Fibroblast of lung (primary cell): ENCODE results near the gene TPCN2. TPM values are rescaled to one million over a fixed set of nuclear protein-coding genes. Genes with fewer than 3 reads are reported as not detected.

Experiments used
- DNase-seq, 2 donors: peaks; one replicate each; pipeline versions ENCODE4 v3.0.0 to v3.0.0-alpha.2; 2010; ENCODE audit warnings: low read depth in 2 of 2
- H2AFZ ChIP-seq: 2 replicates; pipeline ENCODE4 v1.5.1; 2012; ENCODE audit warnings: low read length, control low read depth, inconsistent platforms
- H3K27ac ChIP-seq: 2 replicates; pipeline ENCODE4 v1.5.1; 2011; ENCODE audit warnings: low read length, control low read depth; ENCODE audit not compliant: insufficient read depth
- H3K27me3 ChIP-seq: 2 replicates; pipeline ENCODE4 v1.5.1; 2011; ENCODE audit warnings: mild to moderate bottlenecking, low read length; ENCODE audit not compliant: control insufficient read depth, insufficient read depth
- H3K36me3 ChIP-seq: 2 replicates; pipeline ENCODE4 v1.5.1; 2011; ENCODE audit warnings: low read length; ENCODE audit not compliant: control insufficient read depth, insufficient read depth
- H3K4me1 ChIP-seq: 2 replicates; pipeline ENCODE4 v1.5.1; 2011; ENCODE audit warnings: low read length; ENCODE audit not compliant: control insufficient read depth, insufficient read depth; ENCODE audit errors: extremely low read depth
- H3K4me2 ChIP-seq: 2 replicates; pipeline ENCODE4 v1.5.1; 2011; ENCODE audit warnings: low read length, control low read depth; ENCODE audit not compliant: insufficient read depth; ENCODE audit errors: extremely low read depth
- H3K4me3 ChIP-seq, 4 experiments: fragments of 200-600 bp in 1 of 4; sonication (generic) in 1 of 4; replicated peaks in 1 of 4; 2 replicates each; pipeline ENCODE4 v1.5.1; 2011 to 2016; ENCODE audit warnings: low read length in 4 of 4, low read depth in 3 of 4, mild to moderate bottlenecking in 3 of 4, control low read depth in 2 of 4, inconsistent platforms in 1 of 4, mixed read lengths in 1 of 4; ENCODE audit not compliant: insufficient read depth in 1 of 4; ENCODE audit errors: control extremely low read depth in 1 of 4
- H3K79me2 ChIP-seq: 2 replicates; pipeline ENCODE4 v1.5.1; 2012; ENCODE audit warnings: mild to moderate bottlenecking, low read length, inconsistent platforms; ENCODE audit not compliant: control insufficient read depth, insufficient read depth
- H3K9ac ChIP-seq: 2 replicates; pipeline ENCODE4 v1.5.1; 2011; ENCODE audit warnings: mild to moderate bottlenecking, low read length, control low read depth; ENCODE audit not compliant: insufficient read depth
- H3K9me3 ChIP-seq: 2 replicates; pipeline ENCODE4 v1.5.1; 2012; ENCODE audit warnings: low read depth, low read length; ENCODE audit not compliant: control insufficient read depth, insufficient read depth
- H4K20me1 ChIP-seq: 2 replicates; pipeline ENCODE4 v1.5.1; 2011; ENCODE audit warnings: low read length; ENCODE audit not compliant: control insufficient read depth, insufficient read depth; ENCODE audit errors: extremely low read depth
- CTCF ChIP-seq, 2 donors: IDR thresholded peaks in 1 of 2; conservative IDR thresholded peaks in 1 of 2; 1 replicate in 1 of 2; 2 replicates in 1 of 2; pipeline ENCODE4 v1.5.1; 2011 to 2012; ENCODE audit warnings: low read length in 2 of 2, control low read depth in 1 of 2, inconsistent platforms in 1 of 2, low read depth in 1 of 2, mild to moderate bottlenecking in 1 of 2
- EZH2 ChIP-seq: IDR thresholded peaks from 2 replicates; pipeline ENCODE4 v1.5.1; 2012; ENCODE audit warnings: low read length, control low read depth, mild to moderate bottlenecking; ENCODE audit errors: missing control alignments
- polyA plus RNA-seq, 2 donors: library from polyadenylated mRNA; depleted of rRNA in 1 of 2; stranded (reverse) in 1 of 2; unstranded in 1 of 2; fragments of >200 nt; gene quantifications; 2 replicates each; pipeline ENCODE4 v1.2.1, GENCODE V29; 2011 to 2012; ENCODE audit warnings: missing spikeins in 1 of 2
- total RNA-seq: library from RNA; depleted of rRNA; stranded (reverse); fragments of >200 nt; gene quantifications from 2 replicates; pipeline ENCODE4 v1.2.1, GENCODE V29; 2014

TPCN2 gene
- total and polyA plus RNA-seq, 2 donors (not counting 1 experiment from before 2014, with no cell fraction given): 9.7 to 11.7 TPM

- no peaks in the 10 kb centered on the region for H3K9me3 ChIP-seq
- no peaks in the 10 kb centered on the region for H3K27me3 ChIP-seq
- no peak overlapping the region for H3K27ac ChIP-seq
- H4K20me1 ChIP-seq: no peaks in the 10 kb centered on the region
- no peak overlapping the region for H2AFZ ChIP-seq
- no peak overlapping the region for H3K4me2 ChIP-seq
- H3K4me1 ChIP-seq: peaks cover 12% of the 10 kb centered on the region
- peaks cover 22% of the 10 kb centered on the region for H3K79me2 ChIP-seq
- no peak overlapping the region for H3K4me3 ChIP-seq
- no peaks in the 10 kb centered on the region for H3K36me3 ChIP-seq
- no peak for DNase-seq
- no peak for TF ChIP-seq CTCF (conservative IDR thresholded peaks at IDR 0.05 in 1 of 2, IDR thresholded peaks at IDR 0.05 in 1 of 2; ENCODE audit: low read depth in 1 of 2, low read length in 2 of 2)
- TF ChIP-seq EZH2: no peak
- H3K9ac ChIP-seq: no peak overlapping the region
Observed at GRCh38 chr11:69051381-69052342, 2.9 kb downstream of the TPCN2 start.

- Histone ChIP-seq H3K4me1 (peaks cover 12% of the 10 kb centered on the region), H4K20me1 (no peaks in the 10 kb centered on the region), H3K27ac (no peak overlapping the region), H3K36me3 (peaks cover 2% of the 10 kb centered on the region), H2AFZ (no peak overlapping the region), H3K9ac (no peak overlapping the region), H3K4me3 (no peak overlapping the region), H3K27me3 (no peaks in the 10 kb centered on the region), H3K4me2 (no peak overlapping the region), H3K9me3 (no peaks in the 10 kb centered on the region), H3K79me2 (peaks cover 22% of the 10 kb centered on the region)
- no peak for DNase-seq
- TF ChIP-seq CTCF (conservative IDR thresholded peaks at IDR 0.05 in 1 of 2, IDR thresholded peaks at IDR 0.05 in 1 of 2; ENCODE audit: low read depth in 1 of 2, low read length in 2 of 2) (no peak), EZH2 (no peak)
Observed at GRCh38 chr11:69052343-69053168, 3.8 kb downstream of the TPCN2 start.

GRCh38 chr11:69053169-69053477 lies 4.4 kb downstream of the TPCN2 start:
- Histone ChIP-seq H2AFZ (no peak overlapping the region), H3K79me2 (peaks cover 22% of the 10 kb centered on the region), H3K4me2 (no peak overlapping the region), H3K27me3 (no peaks in the 10 kb centered on the region), H3K36me3 (peaks cover 2% of the 10 kb centered on the region), H3K4me3 (no peak overlapping the region), H4K20me1 (no peaks in the 10 kb centered on the region), H3K4me1 (peaks cover 9% of the 10 kb centered on the region), H3K27ac (no peak overlapping the region), H3K9ac (no peak overlapping the region), H3K9me3 (no peaks in the 10 kb centered on the region)
- no peak for DNase-seq
- TF ChIP-seq CTCF (conservative IDR thresholded peaks at IDR 0.05 in 1 of 2, IDR thresholded peaks at IDR 0.05 in 1 of 2; ENCODE audit: low read depth in 1 of 2, low read length in 2 of 2) (no peak), EZH2 (no peak)
